AG10803 (cell line): Measurements from ENCODE around the gene PTPN22.

Experiments
- DNase-seq: peaks from one replicate; pipeline ENCODE4 v3.0.0; 2010; ENCODE audit warnings: low read depth
- H3K4me3 ChIP-seq: 2 replicates; pipeline ENCODE4 v1.5.1; 2011; ENCODE audit warnings: mild to moderate bottlenecking, low read length, control low read depth
- CTCF ChIP-seq: conservative IDR thresholded peaks from 2 replicates; pipeline ENCODE4 v1.5.1; 2011; ENCODE audit warnings: mild to moderate bottlenecking, low read length, control low read depth, inconsistent platforms

Gene PTPN22

GRCh38 chr1:113786069-113786468 lies 85.4 kb downstream of the PTPN22 start:
- no peak for DNase-seq
- no peak for TF ChIP-seq CTCF
- H3K4me3 ChIP-seq, result no peak overlapping the region

- peak; percentile 53 for DNase-seq
- no peak overlapping the region for H3K4me3 ChIP-seq
- no peak for TF ChIP-seq CTCF
These were observed 87.3 kb downstream of the PTPN22 start for GRCh38 chr1:113784104-113784779.

- TF ChIP-seq CTCF, result no peak
- DNase-seq, result peak; percentile 61
- no peak overlapping the region for H3K4me3 ChIP-seq
These were observed 88.0 kb downstream of the PTPN22 start for GRCh38 chr1:113783254-113784103.

GRCh38 chr1:113782406-113782805 lies 89.1 kb downstream of the PTPN22 start:
- TF ChIP-seq CTCF, result no peak
- DNase-seq, result peak; percentile 18
- H3K4me3 ChIP-seq, result no peak overlapping the region

- no peak for TF ChIP-seq CTCF
- DNase-seq, result peak; percentile 41
- H3K4me3 ChIP-seq, result no peak overlapping the region
These were observed 91.0 kb downstream of the PTPN22 start for GRCh38 chr1:113780374-113781146.

GRCh38 chr1:113779542-113779941 lies 92.0 kb downstream of the PTPN22 start:
- TF ChIP-seq CTCF, result no peak
- no peak for DNase-seq

More at GRCh38 chr1:113779542-113779941, 92.0 kb downstream of the PTPN22 start:
- no peak overlapping the region for H3K4me3 ChIP-seq
